Liver (tissue), 9 donors: ENCODE results near the gene RAB11FIP3. TPM values are rescaled to one million over a fixed set of nuclear protein-coding genes. Genes with fewer than 3 reads are reported as not detected.
"Not testable (repeated sequence)": the region's sequence is repeated elsewhere in the genome, so short reads cannot be mapped to it uniquely, and the experiment has no call there.

Experiments
- DNase-seq: peaks from one replicate; pipeline ENCODE4 v3.0.0-alpha.2; 2017; ENCODE audit warnings: low spot score
- H3K27ac ChIP-seq, 2 donors: one replicate each; pipeline ENCODE4 v1.7.0; 2013; ENCODE audit warnings: inconsistent platforms in 2 of 2, low read length in 2 of 2, control low read depth in 1 of 2, low read depth in 1 of 2, mild to moderate bottlenecking in 1 of 2
- H3K27me3 ChIP-seq, 4 donors: one replicate each; pipeline versions ENCODE4 v1.6.1 to v1.7.0; 2013; ENCODE audit warnings: low read length in 3 of 4, inconsistent platforms in 1 of 4, mild to moderate bottlenecking in 1 of 4, moderate library complexity in 1 of 4; ENCODE audit not compliant: control insufficient read depth in 4 of 4, insufficient read depth in 4 of 4
- H3K36me3 ChIP-seq, 4 donors: one replicate each; pipeline versions ENCODE4 v1.6.1 to v1.7.0; 2013; ENCODE audit warnings: low read length in 3 of 4, mild to moderate bottlenecking in 3 of 4, low read depth in 1 of 4, moderate library complexity in 1 of 4; ENCODE audit not compliant: control insufficient read depth in 4 of 4, insufficient read depth in 3 of 4
- H3K4me1 ChIP-seq, 4 donors: one replicate each; pipeline versions ENCODE4 v1.6.1 to v1.7.0; 2013; ENCODE audit warnings: low read length in 3 of 4, mild to moderate bottlenecking in 3 of 4, moderate library complexity in 1 of 4; ENCODE audit not compliant: control insufficient read depth in 4 of 4, insufficient read depth in 4 of 4
- H3K4me3 ChIP-seq, 3 donors: one replicate each; pipeline versions ENCODE4 v1.6.1 to v1.7.0; 2013; ENCODE audit warnings: low read length in 3 of 3, control low read depth in 1 of 3, low read depth in 1 of 3, mild to moderate bottlenecking in 1 of 3
- H3K9ac ChIP-seq, 2 donors: one replicate each; pipeline ENCODE4 v1.7.0; 2013; ENCODE audit warnings: low read length in 2 of 2, mild to moderate bottlenecking in 2 of 2, moderate library complexity in 2 of 2, control low read depth in 1 of 2, low read depth in 1 of 2
- H3K9me3 ChIP-seq, 4 donors: one replicate each; pipeline versions ENCODE4 v1.6.1 to v1.7.0; 2013; ENCODE audit warnings: low read length in 3 of 4; ENCODE audit not compliant: control insufficient read depth in 4 of 4
- ATF3 ChIP-seq: IDR thresholded peaks from 2 replicates; pipeline ENCODE4 v1.6.1; 2016; ENCODE audit warnings: antibody characterized with exemption
- EGR1 ChIP-seq, 2 donors: IDR thresholded peaks; 2 replicates each; pipeline ENCODE4 v1.6.1; 2016 to 2018; ENCODE audit warnings: antibody characterized with exemption in 2 of 2, low read depth in 2 of 2
- FOXA1 ChIP-seq: IDR thresholded peaks from 2 replicates; pipeline ENCODE4 v1.6.1; 2016; ENCODE audit warnings: antibody characterized with exemption
- FOXA2 ChIP-seq: IDR thresholded peaks from 2 replicates; pipeline ENCODE4 v1.6.1; 2016; ENCODE audit warnings: antibody characterized with exemption
- GABPA ChIP-seq, 2 donors: IDR thresholded peaks in 1 of 2; conservative IDR thresholded peaks in 1 of 2; 2 replicates each; pipeline ENCODE4 v1.6.1; 2016; ENCODE audit warnings: antibody characterized with exemption in 2 of 2, mild to moderate bottlenecking in 1 of 2, moderate library complexity in 1 of 2
- HNF4A ChIP-seq, 2 donors: conservative IDR thresholded peaks; 2 replicates each; pipeline ENCODE4 v1.6.1; 2016; ENCODE audit warnings: antibody characterized with exemption in 2 of 2, mild to moderate bottlenecking in 2 of 2
- HNF4G ChIP-seq: IDR thresholded peaks from 2 replicates; pipeline ENCODE4 v1.6.1; 2016; ENCODE audit warnings: antibody characterized with exemption
- JUND ChIP-seq, 2 donors: IDR thresholded peaks; 2 replicates each; pipeline ENCODE4 v1.6.1; 2016; ENCODE audit warnings: antibody characterized with exemption in 2 of 2
- MAX ChIP-seq: IDR thresholded peaks from 2 replicates; pipeline ENCODE4 v1.6.1; 2016; ENCODE audit warnings: antibody characterized with exemption
- NR2F2 ChIP-seq: IDR thresholded peaks from 2 replicates; pipeline ENCODE4 v1.6.1; 2016; ENCODE audit warnings: antibody characterized with exemption
- RAD21 ChIP-seq, 2 donors: IDR thresholded peaks; 2 replicates each; pipeline ENCODE4 v1.6.1; 2016; ENCODE audit warnings: antibody characterized with exemption in 2 of 2, mild to moderate bottlenecking in 2 of 2
- REST ChIP-seq: IDR thresholded peaks from 2 replicates; pipeline ENCODE4 v1.6.1; 2016; ENCODE audit warnings: antibody characterized with exemption, mild to moderate bottlenecking
- RXRA ChIP-seq, 2 donors: IDR thresholded peaks; 2 replicates each; pipeline ENCODE4 v1.6.1; 2017 to 2018; ENCODE audit warnings: antibody characterized with exemption in 2 of 2, mild to moderate bottlenecking in 1 of 2
- SP1 ChIP-seq: IDR thresholded peaks from 2 replicates; pipeline ENCODE4 v1.6.1; 2018; ENCODE audit warnings: antibody characterized with exemption, mild to moderate bottlenecking
- TAF1 ChIP-seq: conservative IDR thresholded peaks from 2 replicates; pipeline ENCODE4 v1.6.1; 2016; ENCODE audit warnings: antibody characterized with exemption, mild to moderate bottlenecking
- YY1 ChIP-seq: IDR thresholded peaks from 2 replicates; pipeline ENCODE4 v1.6.1; 2016; ENCODE audit warnings: antibody characterized with exemption, mild to moderate bottlenecking
- ZBTB33 ChIP-seq: IDR thresholded peaks from 2 replicates; pipeline ENCODE4 v1.6.1; 2016; ENCODE audit warnings: antibody characterized with exemption
- WGBS: extraction: QIAGEN DNeasy Blood & Tissue Kit; methylation state at CpG from one replicate; pipeline ENCODE4 v1.1.7; 2013; 5-methylcytosine and 5-hydroxymethylcytosine counted together
- polyA plus RNA-seq, 2 donors: library from polyadenylated mRNA; stranded (reverse) in 1 of 2; unstranded in 1 of 2; fragments of 200-250 nt in 1 of 2; fragments of >200 nt in 1 of 2; fragmentation: Nextera tagmentation in 1 of 2; extraction: Ambion mirVana in 1 of 2; gene quantifications; one replicate each; pipeline versions ENCODE4 v1.2.1 to v1.2.3, GENCODE V29; 2013 to 2015
- total RNA-seq, 2 donors: library from RNA; depleted of rRNA; stranded (reverse); fragments of >200 nt; gene quantifications; one replicate each; pipeline ENCODE4 v1.2.3, GENCODE V29; 2014
- TF ChIP-seq, protein P1 (sequence below): fragments of 150-350 bp; IDR thresholded peaks from 2 replicates; pipeline ENCODE4 v1.5.1; 2017; ENCODE audit warnings: improper control_type of control experiment, low read depth, low read length; ENCODE audit not compliant: missing input control
- donor health status: healthy.
- donor health status: healthy.
- donor health status: healthy.
- donor health status: healthy.
- donor health status: healthy.

RAB11FIP3 gene
- total and polyA plus RNA-seq, 4 donors, result 3.5 to 29.4 (median 15.7) TPM

DNA sequence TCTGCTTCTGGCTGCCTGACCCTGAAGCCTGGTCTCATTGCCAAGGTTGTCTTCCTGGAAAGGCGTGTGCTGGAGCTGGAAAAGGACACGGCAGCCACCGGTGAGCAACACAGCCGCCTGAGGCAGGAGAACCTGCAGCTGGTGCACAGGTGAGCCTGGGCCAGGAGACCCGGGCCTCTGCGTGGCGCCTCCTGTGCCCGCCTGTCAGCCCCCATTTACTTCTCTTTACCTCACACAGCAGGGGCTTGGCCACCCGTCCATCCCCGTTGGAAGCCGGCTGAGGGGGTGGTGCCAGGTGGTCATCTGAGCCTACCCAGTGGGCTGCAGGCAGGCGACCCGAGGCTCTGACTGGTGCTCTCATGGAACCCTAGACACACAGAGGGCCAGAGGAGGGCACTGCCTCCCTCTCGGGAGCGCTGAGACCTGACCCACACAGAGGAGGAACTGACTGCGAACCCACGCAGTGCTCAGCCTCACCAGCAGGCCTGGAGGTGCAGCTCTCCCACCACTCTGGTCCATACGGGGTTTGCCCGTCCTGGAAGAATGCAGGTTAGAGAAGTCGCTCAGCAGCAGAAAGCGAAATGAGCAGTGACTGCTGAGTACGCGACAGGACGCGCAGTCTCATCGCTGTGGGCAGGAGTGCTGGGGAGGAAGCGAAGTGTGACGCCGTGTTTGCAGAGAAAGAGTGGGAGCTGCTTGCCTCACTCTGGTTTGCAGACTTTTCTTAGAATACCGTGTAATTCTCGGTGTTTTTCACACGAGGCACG is 80.2 kb downstream of the RAB11FIP3 start:
- DNase-seq, result no peak
- H3K4me1 ChIP-seq, result peaks cover 10 to 43% (median 19%) of the 10 kb centered on the region in 4 donors
- H3K9ac ChIP-seq, result no peak overlapping the region
- no peak overlapping the region for H3K4me3 ChIP-seq
- no peak overlapping the region for H3K27ac ChIP-seq
- 92% methylated on average over 33 of the region's 33 CpGs for WGBS
- no peaks in the 10 kb centered on the region for H3K9me3 ChIP-seq
- H3K27me3 ChIP-seq, result no peaks in the 10 kb centered on the region
- H3K36me3 ChIP-seq, result peaks cover 2 to 22% (median 3%) of the 10 kb centered on the region in 4 donors
- TF ChIP-seq MAX, result no peak
- TF ChIP-seq HNF4G, result no peak
- no peak for TF ChIP-seq NR2F2

DNA sequence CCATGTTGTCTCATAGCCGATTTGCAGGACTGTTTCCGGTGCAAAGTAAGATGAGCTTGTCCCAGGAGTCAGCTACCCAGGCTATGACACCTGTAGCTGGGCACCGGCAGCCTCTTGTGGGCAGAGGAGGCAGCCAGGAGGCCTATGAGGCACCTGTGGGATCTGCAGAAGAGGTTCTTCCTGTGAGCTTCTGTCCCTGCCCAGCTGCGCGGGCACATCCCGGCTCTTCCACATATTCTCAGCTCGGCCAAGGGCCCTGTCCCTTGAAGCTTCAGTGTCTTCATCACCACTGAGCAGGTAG is 80.7 kb downstream of the RAB11FIP3 start:
- no peak for TF ChIP-seq HNF4A (conservative IDR thresholded peaks at IDR 0.05)
- no peak for TF ChIP-seq SP1
- TF ChIP-seq YY1, result no peak
- no peak for TF ChIP-seq ZBTB33
- no peak for TF ChIP-seq REST
- no peak for TF ChIP-seq EGR1 (IDR thresholded peaks at IDR 0.05; ENCODE audit: low read depth in 2 of 2)
- no peak for TF ChIP-seq FOXA1
- TF ChIP-seq ATF3, result no peak
- no peak for TF ChIP-seq TAF1
- TF ChIP-seq HNF4G, result no peak
- TF ChIP-seq, protein P1, sequence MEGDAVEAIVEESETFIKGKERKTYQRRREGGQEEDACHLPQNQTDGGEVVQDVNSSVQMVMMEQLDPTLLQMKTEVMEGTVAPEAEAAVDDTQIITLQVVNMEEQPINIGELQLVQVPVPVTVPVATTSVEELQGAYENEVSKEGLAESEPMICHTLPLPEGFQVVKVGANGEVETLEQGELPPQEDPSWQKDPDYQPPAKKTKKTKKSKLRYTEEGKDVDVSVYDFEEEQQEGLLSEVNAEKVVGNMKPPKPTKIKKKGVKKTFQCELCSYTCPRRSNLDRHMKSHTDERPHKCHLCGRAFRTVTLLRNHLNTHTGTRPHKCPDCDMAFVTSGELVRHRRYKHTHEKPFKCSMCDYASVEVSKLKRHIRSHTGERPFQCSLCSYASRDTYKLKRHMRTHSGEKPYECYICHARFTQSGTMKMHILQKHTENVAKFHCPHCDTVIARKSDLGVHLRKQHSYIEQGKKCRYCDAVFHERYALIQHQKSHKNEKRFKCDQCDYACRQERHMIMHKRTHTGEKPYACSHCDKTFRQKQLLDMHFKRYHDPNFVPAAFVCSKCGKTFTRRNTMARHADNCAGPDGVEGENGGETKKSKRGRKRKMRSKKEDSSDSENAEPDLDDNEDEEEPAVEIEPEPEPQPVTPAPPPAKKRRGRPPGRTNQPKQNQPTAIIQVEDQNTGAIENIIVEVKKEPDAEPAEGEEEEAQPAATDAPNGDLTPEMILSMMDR, result no peak
- no peak for TF ChIP-seq NR2F2
- no peak for TF ChIP-seq FOXA2
- no peak for TF ChIP-seq RXRA (IDR thresholded peaks at IDR 0.05)
- TF ChIP-seq RAD21 (IDR thresholded peaks at IDR 0.05), result no peak
- no peak for TF ChIP-seq GABPA (IDR thresholded peaks at IDR 0.05 in 1 of 2, conservative IDR thresholded peaks at IDR 0.05 in 1 of 2)
- no peak for TF ChIP-seq JUND (IDR thresholded peaks at IDR 0.05)
- TF ChIP-seq MAX, result no peak
- H3K9ac ChIP-seq, result no peak overlapping the region
- peaks cover 2 to 22% (median 5%) of the 10 kb centered on the region in 4 donors for H3K36me3 ChIP-seq
- no peak for DNase-seq
- H3K27ac ChIP-seq, result no peak overlapping the region
- no peaks in the 10 kb centered on the region for H3K9me3 ChIP-seq
- 95% methylated on average over 7 of the region's 7 CpGs for WGBS
- H3K4me3 ChIP-seq, result no peak overlapping the region
- H3K27me3 ChIP-seq, result no peaks in the 10 kb centered on the region
- peaks cover 10 to 43% (median 19%) of the 10 kb centered on the region in 4 donors for H3K4me1 ChIP-seq

DNA sequence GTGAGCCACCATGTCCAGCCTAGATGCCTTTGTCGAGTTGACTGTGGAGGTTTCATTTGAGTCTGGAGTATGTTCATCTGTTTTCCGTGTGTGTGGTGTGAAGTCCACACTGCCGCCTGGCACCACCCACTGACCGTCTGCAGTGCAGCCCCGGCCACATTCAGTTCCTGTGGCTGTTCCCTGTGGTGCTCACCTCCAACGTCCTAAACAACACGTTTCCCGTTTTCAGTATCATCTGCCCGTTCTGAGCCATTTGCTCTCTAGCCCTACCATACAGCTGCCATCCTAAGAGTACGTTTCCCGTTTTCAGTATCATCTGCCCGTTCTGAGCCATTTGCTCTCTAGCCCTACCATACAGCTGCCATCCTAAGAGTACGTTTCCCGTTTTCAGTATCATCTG is 82.1 kb downstream of the RAB11FIP3 start:
- H3K27me3 ChIP-seq, H3K4me3 ChIP-seq, DNase-seq, H3K9me3 ChIP-seq, H3K9ac ChIP-seq: not testable (repeated sequence)
- 80% methylated on average over 14 of the region's 14 CpGs for WGBS
- Histone ChIP-seq H3K4me1 (peaks cover 3 to 32% (median 12%) of the 10 kb centered on the region in 4 donors), H3K27ac (peak overlapping the region in 1 of 2 donors; percentile 4), H3K36me3 (peaks cover 2 to 24% (median 5%) of the 10 kb centered on the region in 4 donors)
